ENCODE results near the gene ETNK2.

Gene ETNK2

GRCh38 chr1:204147406-204148383 is 4.1 kb downstream of the ETNK2 start:
- H3K4me3 ChIP-seq (ENCODE audit: low read depth, low read length) = no peak overlapping the region
- TF ChIP-seq CTCF (IDR thresholded peaks at IDR 0.05; ENCODE audit: borderline replicate concordance, insufficient read depth, low read depth, low read length) = no peak

GRCh38 chr1:204146965-204147364 is 4.9 kb downstream of the ETNK2 start:
- no peak overlapping the region for H3K4me3 ChIP-seq (ENCODE audit: low read depth, low read length)
- TF ChIP-seq CTCF (IDR thresholded peaks at IDR 0.05; ENCODE audit: borderline replicate concordance, insufficient read depth, low read depth, low read length) = no peak

GRCh38 chr1:204146309-204146708 is 5.5 kb downstream of the ETNK2 start:
- no peak for TF ChIP-seq CTCF (IDR thresholded peaks at IDR 0.05; ENCODE audit: borderline replicate concordance, insufficient read depth, low read depth, low read length)
- no peak overlapping the region for H3K4me3 ChIP-seq (ENCODE audit: low read depth, low read length)

GRCh38 chr1:204145033-204145504 is 6.8 kb downstream of the ETNK2 start:
- no peak overlapping the region for H3K4me3 ChIP-seq (ENCODE audit: low read depth, low read length)
- no peak for TF ChIP-seq CTCF (IDR thresholded peaks at IDR 0.05; ENCODE audit: borderline replicate concordance, insufficient read depth, low read depth, low read length)

GRCh38 chr1:204143276-204144041 is 8.4 kb downstream of the ETNK2 start:
- no peak for TF ChIP-seq CTCF (IDR thresholded peaks at IDR 0.05; ENCODE audit: borderline replicate concordance, insufficient read depth, low read depth, low read length)
- H3K4me3 ChIP-seq (ENCODE audit: low read depth, low read length) = no peak overlapping the region

GRCh38 chr1:204142032-204142974 is 9.5 kb downstream of the ETNK2 start:
- TF ChIP-seq CTCF (IDR thresholded peaks at IDR 0.05; ENCODE audit: borderline replicate concordance, insufficient read depth, low read depth, low read length) = no peak
- H3K4me3 ChIP-seq (ENCODE audit: low read depth, low read length) = no peak overlapping the region

Measured in GM12875 (cell line).